ENCODE measurements around the gene CFI. TPM values are rescaled to one million over a fixed set of nuclear protein-coding genes. Genes with fewer than 3 reads are reported as not detected.
A peak's percentile ranks its signal among the peaks of the same experiment; 100 is the strongest.

CFI gene
- polyA plus RNA-seq, 4 donors: 6.5 to 43.7 (median 25.7) TPM

DNA sequence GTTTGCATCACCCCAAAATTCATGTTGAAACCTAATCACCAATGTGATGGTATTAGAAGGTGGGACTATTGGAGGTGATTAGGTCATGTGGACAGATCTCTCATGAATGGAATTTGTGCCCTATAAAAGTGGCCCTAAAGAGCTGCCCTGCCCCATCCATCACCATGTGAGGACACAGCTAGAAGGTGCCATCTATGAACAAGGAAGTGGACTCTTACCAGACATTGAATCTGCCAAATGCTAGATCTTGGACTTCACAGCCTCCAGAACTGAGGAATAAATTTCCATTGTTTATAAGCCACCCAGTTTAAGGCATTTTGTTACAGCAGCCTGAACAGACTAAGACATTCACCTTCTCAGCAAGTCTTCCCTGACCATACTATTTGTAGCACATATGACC is 79.4 kb downstream of the CFI start:
- no peak for DNase-seq
- no peak overlapping the region for H3K4me3 ChIP-seq (ENCODE audit: low read depth in 1 of 3, low read length in 3 of 3)

DNA sequence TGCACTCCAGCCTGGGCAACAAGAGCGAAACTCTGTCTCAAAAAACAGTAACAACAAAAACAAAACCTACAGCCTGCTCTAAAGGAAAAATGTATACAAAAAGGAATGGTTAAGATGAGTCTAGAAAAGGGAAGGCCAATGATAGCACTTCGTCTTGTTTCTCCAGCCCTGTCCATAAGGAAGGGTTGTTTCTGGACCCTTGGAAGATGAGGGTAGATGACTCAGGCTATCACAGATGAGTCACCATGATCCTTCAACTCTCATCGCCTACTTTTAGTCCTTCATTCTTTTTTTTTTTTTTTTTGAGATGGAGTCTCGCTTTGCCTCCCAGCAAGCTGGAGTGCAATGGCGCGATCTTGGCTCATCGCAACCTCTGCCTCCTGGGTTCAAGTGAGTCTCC is 80.8 kb downstream of the CFI start:
- Histone ChIP-seq H3K4me1 (ENCODE audit: control insufficient read depth in 3 of 3, insufficient read depth in 2 of 3, low read depth in 1 of 3, low read length in 2 of 3) (no peaks in the 10 kb centered on the region), H3K4me3 (ENCODE audit: low read depth in 1 of 3, low read length in 3 of 3) (no peak overlapping the region), H3K27me3 (ENCODE audit: control insufficient read depth in 3 of 3, insufficient read depth in 3 of 3, low read length in 3 of 3) (no peaks in the 10 kb centered on the region), H3K27ac (ENCODE audit: low read depth in 1 of 3, low read length in 2 of 3) (no peak overlapping the region), H3K9me3 (ENCODE audit: control insufficient read depth in 2 of 2, insufficient read depth in 1 of 2, low read depth in 1 of 2, low read length in 1 of 2) (peaks cover 0 to 4% of the 10 kb centered on the region in 2 donors), H3K36me3 (ENCODE audit: control insufficient read depth in 3 of 3, insufficient read depth in 2 of 3, low read depth in 1 of 3, low read length in 3 of 3) (peaks cover 0 to 10% (median 2%) of the 10 kb centered on the region in 3 donors)
- WGBS, 3 donors: 89 to 95% (median 92%) methylated on average over 7 of the region's 7 CpGs
- no peak for FAIRE-seq
- DNase-seq: peak in 1 of 2 donors; percentile 16

More for the DNA sequence above, 79.4 kb downstream of the CFI start:
- H3K27ac ChIP-seq (ENCODE audit: low read depth in 1 of 3, low read length in 2 of 3): no peak overlapping the region
- peaks cover 0 to 2% (median 2%) of the 10 kb centered on the region in 3 donors for H3K36me3 ChIP-seq (ENCODE audit: control insufficient read depth in 3 of 3, insufficient read depth in 2 of 3, low read depth in 1 of 3, low read length in 3 of 3)
- peaks cover 0 to 4% of the 10 kb centered on the region in 2 donors for H3K9me3 ChIP-seq (ENCODE audit: control insufficient read depth in 2 of 2, insufficient read depth in 1 of 2, low read depth in 1 of 2, low read length in 1 of 2)
- H3K27me3 ChIP-seq (ENCODE audit: control insufficient read depth in 3 of 3, insufficient read depth in 3 of 3, low read length in 3 of 3): no peaks in the 10 kb centered on the region
- no peak for FAIRE-seq
- H3K4me1 ChIP-seq (ENCODE audit: control insufficient read depth in 3 of 3, insufficient read depth in 2 of 3, low read depth in 1 of 3, low read length in 2 of 3): no peaks in the 10 kb centered on the region

DNA sequence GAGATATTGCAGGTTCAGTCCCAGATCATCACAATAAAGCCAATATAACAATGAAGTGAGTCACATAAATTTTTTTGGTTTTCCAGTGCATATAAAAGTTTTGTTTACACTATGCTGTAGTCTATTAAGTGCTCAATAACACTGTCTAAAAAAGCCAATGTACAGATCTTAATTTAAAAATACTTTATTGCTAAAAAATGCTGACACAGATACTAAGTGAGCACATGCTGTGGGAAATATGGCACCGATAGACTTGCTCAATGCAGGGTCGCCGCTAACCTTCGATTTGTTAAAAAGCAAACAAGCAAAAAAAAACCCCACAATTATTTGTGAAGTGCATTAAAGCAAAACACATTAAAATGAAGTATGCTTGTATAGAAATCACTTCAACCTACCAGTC is 82.2 kb downstream of the CFI start:
- no peak for FAIRE-seq
- H3K4me3 ChIP-seq (ENCODE audit: low read depth in 1 of 3, low read length in 3 of 3): no peak overlapping the region
- H3K27ac ChIP-seq (ENCODE audit: low read depth in 1 of 3, low read length in 2 of 3): no peak overlapping the region
- no peaks in the 10 kb centered on the region for H3K27me3 ChIP-seq (ENCODE audit: control insufficient read depth in 3 of 3, insufficient read depth in 3 of 3, low read length in 3 of 3)
- peaks cover 0 to 4% of the 10 kb centered on the region in 2 donors for H3K9me3 ChIP-seq (ENCODE audit: control insufficient read depth in 2 of 2, insufficient read depth in 1 of 2, low read depth in 1 of 2, low read length in 1 of 2)
- H3K36me3 ChIP-seq (ENCODE audit: control insufficient read depth in 3 of 3, insufficient read depth in 2 of 3, low read depth in 1 of 3, low read length in 3 of 3): peaks cover 0 to 10% (median 10%) of the 10 kb centered on the region in 3 donors
- no peaks in the 10 kb centered on the region for H3K4me1 ChIP-seq (ENCODE audit: control insufficient read depth in 3 of 3, insufficient read depth in 2 of 3, low read depth in 1 of 3, low read length in 2 of 3)
- 94 to 99% (median 96%) methylated on average over 4 of the region's 4 CpGs for WGBS, 3 donors
- no peak for DNase-seq

DNA sequence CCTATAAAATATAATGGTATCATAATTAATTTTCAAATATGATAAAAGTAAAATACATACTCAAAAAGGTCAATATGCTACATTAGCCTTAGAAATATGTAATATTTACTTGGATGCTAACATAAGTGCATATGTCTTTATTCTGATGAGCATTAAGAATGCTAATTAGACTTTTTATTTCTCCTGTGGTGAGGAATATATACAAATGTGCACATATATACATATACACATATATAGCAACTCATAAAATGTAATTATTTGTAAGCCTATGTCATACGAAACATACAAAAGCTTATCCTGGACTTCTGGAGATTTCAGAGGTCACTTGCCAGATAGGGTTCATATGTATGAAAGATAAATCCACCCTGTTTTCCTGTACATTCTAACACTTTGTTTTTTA is 83.0 kb downstream of the CFI start:
- no peak overlapping the region for H3K4me3 ChIP-seq (ENCODE audit: low read depth in 1 of 3, low read length in 3 of 3)
- H3K4me1 ChIP-seq (ENCODE audit: control insufficient read depth in 3 of 3, insufficient read depth in 2 of 3, low read depth in 1 of 3, low read length in 2 of 3): no peaks in the 10 kb centered on the region
- H3K9me3 ChIP-seq (ENCODE audit: control insufficient read depth in 2 of 2, insufficient read depth in 1 of 2, low read depth in 1 of 2, low read length in 1 of 2): peaks cover 0 to 4% of the 10 kb centered on the region in 2 donors
- DNase-seq (no peak), FAIRE-seq (no peak)
- no peaks in the 10 kb centered on the region for H3K27me3 ChIP-seq (ENCODE audit: control insufficient read depth in 3 of 3, insufficient read depth in 3 of 3, low read length in 3 of 3)
- 89 to 100% (median 94%) methylated on average over 1 of the region's 1 CpG for WGBS, 3 donors
- no peak overlapping the region for H3K27ac ChIP-seq (ENCODE audit: low read depth in 1 of 3, low read length in 2 of 3)
- H3K36me3 ChIP-seq (ENCODE audit: control insufficient read depth in 3 of 3, insufficient read depth in 2 of 3, low read depth in 1 of 3, low read length in 3 of 3): peaks cover 0 to 10% (median 10%) of the 10 kb centered on the region in 3 donors

DNA sequence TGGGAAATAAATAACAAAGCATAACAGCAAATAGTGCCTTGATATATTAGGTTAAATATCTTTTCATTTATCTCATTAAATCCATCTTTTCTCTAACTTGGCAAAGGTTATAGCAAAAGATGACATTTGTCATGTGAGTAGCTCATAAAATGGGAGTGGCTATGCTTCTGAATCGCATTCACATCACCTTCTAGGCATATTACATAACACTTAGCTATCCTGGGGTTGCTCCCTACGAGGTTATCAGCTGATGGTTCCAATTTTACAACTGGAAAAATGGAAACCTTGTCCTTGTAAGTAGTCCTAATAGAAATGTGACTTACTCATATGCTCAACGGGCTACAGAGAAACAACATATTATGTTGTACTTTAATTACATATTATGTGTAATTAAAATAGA is 88.3 kb downstream of the CFI start:
- Histone ChIP-seq H3K4me1 (ENCODE audit: control insufficient read depth in 3 of 3, insufficient read depth in 2 of 3, low read depth in 1 of 3, low read length in 2 of 3) (no peaks in the 10 kb centered on the region), H3K27me3 (ENCODE audit: control insufficient read depth in 3 of 3, insufficient read depth in 3 of 3, low read length in 3 of 3) (no peaks in the 10 kb centered on the region), H3K27ac (ENCODE audit: low read depth in 1 of 3, low read length in 2 of 3) (no peak overlapping the region), H3K4me3 (ENCODE audit: low read depth in 1 of 3, low read length in 3 of 3) (no peak overlapping the region), H3K36me3 (ENCODE audit: control insufficient read depth in 3 of 3, insufficient read depth in 2 of 3, low read depth in 1 of 3, low read length in 3 of 3) (peaks cover 0 to 14% (median 10%) of the 10 kb centered on the region in 3 donors), H3K9me3 (ENCODE audit: control insufficient read depth in 2 of 2, insufficient read depth in 1 of 2, low read depth in 1 of 2, low read length in 1 of 2) (no peaks in the 10 kb centered on the region)
- no peak for FAIRE-seq
- 58 to 80% (median 78%) methylated on average over 3 of the region's 3 CpGs for WGBS, 3 donors
- peak in 1 of 2 donors; percentile 44 for DNase-seq

DNA sequence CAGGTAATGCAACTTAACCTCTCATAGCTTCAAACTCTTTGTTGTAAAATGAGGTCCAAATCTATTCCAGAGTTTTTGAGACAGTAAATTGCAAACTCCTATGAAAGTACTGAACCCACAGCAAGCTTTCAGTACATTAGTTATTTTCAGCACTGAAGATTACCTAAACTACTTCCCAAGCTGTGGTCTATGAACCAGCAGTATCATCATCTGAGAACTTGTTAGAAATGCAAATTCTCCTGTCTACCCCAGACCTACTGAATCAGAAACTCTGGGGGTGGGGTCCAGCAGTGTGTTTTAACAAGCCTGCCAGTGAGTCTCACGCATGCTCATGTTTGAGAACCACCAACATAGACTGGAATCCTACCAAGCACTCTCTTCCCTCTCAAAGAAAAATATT is 92.8 kb downstream of the CFI start:
- Histone ChIP-seq H3K36me3 (ENCODE audit: control insufficient read depth in 3 of 3, insufficient read depth in 2 of 3, low read depth in 1 of 3, low read length in 3 of 3) (peaks cover 0 to 11% (median 5%) of the 10 kb centered on the region in 3 donors), H3K4me3 (ENCODE audit: low read depth in 1 of 3, low read length in 3 of 3) (no peak overlapping the region), H3K9me3 (ENCODE audit: control insufficient read depth in 2 of 2, insufficient read depth in 1 of 2, low read depth in 1 of 2, low read length in 1 of 2) (no peaks in the 10 kb centered on the region), H3K27ac (ENCODE audit: low read depth in 1 of 3, low read length in 2 of 3) (no peak overlapping the region), H3K4me1 (ENCODE audit: control insufficient read depth in 3 of 3, insufficient read depth in 2 of 3, low read depth in 1 of 3, low read length in 2 of 3) (peaks cover 0 to 10% (median 2%) of the 10 kb centered on the region in 3 donors), H3K27me3 (ENCODE audit: control insufficient read depth in 3 of 3, insufficient read depth in 3 of 3, low read length in 3 of 3) (no peaks in the 10 kb centered on the region)
- DNase-seq: no peak
- no peak for FAIRE-seq
- 84 to 100% (median 93%) methylated on average over 1 of the region's 1 CpG for WGBS, 3 donors

DNA sequence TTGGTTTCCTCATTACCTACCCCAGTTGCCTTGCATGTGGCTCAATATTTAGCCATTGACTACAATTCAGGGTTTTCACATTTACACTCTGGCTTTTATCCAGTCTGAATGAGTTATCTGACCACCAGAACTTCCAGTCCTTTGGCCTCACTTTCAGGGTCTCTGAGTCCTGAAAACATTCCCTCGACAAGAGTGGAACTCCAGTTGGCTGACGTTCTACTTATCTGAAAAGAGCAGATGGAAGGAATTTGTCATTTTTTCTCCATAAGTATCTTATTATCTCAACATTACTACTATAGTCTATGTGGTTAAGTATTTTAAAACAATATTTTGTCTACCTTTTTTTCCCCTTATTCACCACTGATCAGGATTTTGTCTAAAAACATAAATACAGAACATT is 93.4 kb downstream of the CFI start:
- no peak for FAIRE-seq
- Histone ChIP-seq H3K4me1 (ENCODE audit: control insufficient read depth in 3 of 3, insufficient read depth in 2 of 3, low read depth in 1 of 3, low read length in 2 of 3) (peaks cover 0 to 10% (median 2%) of the 10 kb centered on the region in 3 donors), H3K36me3 (ENCODE audit: control insufficient read depth in 3 of 3, insufficient read depth in 2 of 3, low read depth in 1 of 3, low read length in 3 of 3) (peaks cover 0 to 11% (median 5%) of the 10 kb centered on the region in 3 donors), H3K4me3 (ENCODE audit: low read depth in 1 of 3, low read length in 3 of 3) (no peak overlapping the region), H3K9me3 (ENCODE audit: control insufficient read depth in 2 of 2, insufficient read depth in 1 of 2, low read depth in 1 of 2, low read length in 1 of 2) (no peaks in the 10 kb centered on the region), H3K27ac (ENCODE audit: low read depth in 1 of 3, low read length in 2 of 3) (no peak overlapping the region), H3K27me3 (ENCODE audit: control insufficient read depth in 3 of 3, insufficient read depth in 3 of 3, low read length in 3 of 3) (no peaks in the 10 kb centered on the region)
- no peak for DNase-seq
- 79 to 87% (median 81%) methylated on average over 2 of the region's 2 CpGs for WGBS, 3 donors

DNA sequence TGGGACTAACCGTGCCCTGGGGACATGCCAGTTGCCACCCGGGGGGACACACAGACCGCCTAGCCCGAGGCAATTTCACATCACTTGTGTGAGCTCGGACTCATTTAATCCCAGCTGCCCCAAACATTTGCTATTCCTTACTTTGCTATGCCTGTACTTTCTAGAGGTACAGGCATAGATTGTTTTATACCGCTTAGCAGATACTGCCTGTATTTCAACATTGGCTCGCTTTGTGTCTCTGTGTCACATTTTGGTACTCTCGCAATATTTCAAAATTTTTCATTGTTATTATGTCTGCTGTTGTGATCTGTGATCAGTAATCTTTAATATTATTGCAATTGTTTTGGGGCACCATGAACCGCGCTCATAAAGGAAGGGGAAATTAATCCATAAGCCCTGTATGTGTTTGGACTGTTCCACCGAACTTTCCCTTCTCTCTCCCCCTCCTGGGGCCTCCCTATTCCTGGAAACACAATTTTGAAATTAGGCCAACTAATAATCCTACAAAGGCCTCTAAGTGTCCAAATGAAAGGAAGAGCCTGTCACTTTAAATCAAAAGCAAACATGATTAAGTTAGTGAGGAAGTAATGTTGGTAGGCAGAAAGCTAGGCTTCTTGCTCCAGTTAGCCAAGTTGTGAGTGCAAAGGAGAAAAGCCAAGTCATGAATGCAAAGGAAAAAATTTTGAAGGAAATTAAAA is 98.0 kb downstream of the CFI start:
- WGBS, 3 donors: 5 to 12% (median 12%) methylated on average over 10 to 11 of the region's 11 CpGs
- Histone ChIP-seq H3K4me3 (ENCODE audit: low read depth in 1 of 3, low read length in 3 of 3) (peak overlapping the region; percentile 79 to 86 (median 81)), H3K4me1 (ENCODE audit: control insufficient read depth in 3 of 3, insufficient read depth in 2 of 3, low read depth in 1 of 3, low read length in 2 of 3) (peaks cover 9 to 32% (median 9%) of the 10 kb centered on the region in 3 donors), H3K27ac (ENCODE audit: low read depth in 1 of 3, low read length in 2 of 3) (peak overlapping the region; percentile 66 to 98 (median 93)), H3K9me3 (ENCODE audit: control insufficient read depth in 2 of 2, insufficient read depth in 1 of 2, low read depth in 1 of 2, low read length in 1 of 2) (no peaks in the 10 kb centered on the region), H3K27me3 (ENCODE audit: control insufficient read depth in 3 of 3, insufficient read depth in 3 of 3, low read length in 3 of 3) (no peaks in the 10 kb centered on the region), H3K36me3 (ENCODE audit: control insufficient read depth in 3 of 3, insufficient read depth in 2 of 3, low read depth in 1 of 3, low read length in 3 of 3) (peaks cover 2 to 10% (median 5%) of the 10 kb centered on the region in 3 donors)
- DNase-seq (peak; percentile 48 to 58), FAIRE-seq (no peak)
